ENCODE data around the gene DIP2C.

- TF ChIP-seq PKNOX1 (IDR thresholded peaks at IDR 0.05), result no peak
- TF ChIP-seq TARDBP (IDR thresholded peaks at IDR 0.05), result no peak
- no peak for TF ChIP-seq SP1 (IDR thresholded peaks at IDR 0.05)
- no peak for TF ChIP-seq LEF1 (IDR thresholded peaks at IDR 0.05; ENCODE audit: borderline replicate concordance)
- no peak for TF ChIP-seq ELF4 (IDR thresholded peaks at IDR 0.05)
- TF ChIP-seq FOXM1 (IDR thresholded peaks at IDR 0.05; ENCODE audit: borderline replicate concordance), result no peak
- TF ChIP-seq ARNT (IDR thresholded peaks at IDR 0.05), result no peak
- no peak for TF ChIP-seq HDGF (IDR thresholded peaks at IDR 0.05; ENCODE audit: borderline replicate concordance)
- TF ChIP-seq FOXK2 (IDR thresholded peaks at IDR 0.05), result no peak
These were observed 302.5 kb downstream of the DIP2C start for GRCh38 chr10:386771-387592.

Measured in HEK293T (cell line).